ENCODE measurements around the gene TAX1BP3.

GRCh38 chr17:3666516-3666915, 1.9 kb downstream of the TAX1BP3 start:
- TF ChIP-seq CTCF (conservative IDR thresholded peaks at IDR 0.05; ENCODE audit: low read length) (no peak), EZH2phosphoT487 (IDR thresholded peaks at IDR 0.05; ENCODE audit: borderline replicate concordance) (no peak)

Data from Loucy (cell line).